WI38 (cell line): ENCODE measurements around the gene WNT5B.

Source experiments
- H3K4me3 ChIP-seq: 2 replicates; pipeline ENCODE4 v1.5.1; 2011; ENCODE audit warnings: low read depth, mild to moderate bottlenecking, control low read depth, low read length
- CTCF ChIP-seq: IDR thresholded peaks from 2 replicates; pipeline ENCODE4 v1.5.1; 2012; ENCODE audit warnings: low read depth, mild to moderate bottlenecking, control low read depth, low read length

The WNT5B gene

GRCh38 chr12:1610072-1610643, 18.9 kb upstream of the WNT5B start:
- no peak overlapping the region for H3K4me3 ChIP-seq
- TF ChIP-seq CTCF, result no peak

DNA sequence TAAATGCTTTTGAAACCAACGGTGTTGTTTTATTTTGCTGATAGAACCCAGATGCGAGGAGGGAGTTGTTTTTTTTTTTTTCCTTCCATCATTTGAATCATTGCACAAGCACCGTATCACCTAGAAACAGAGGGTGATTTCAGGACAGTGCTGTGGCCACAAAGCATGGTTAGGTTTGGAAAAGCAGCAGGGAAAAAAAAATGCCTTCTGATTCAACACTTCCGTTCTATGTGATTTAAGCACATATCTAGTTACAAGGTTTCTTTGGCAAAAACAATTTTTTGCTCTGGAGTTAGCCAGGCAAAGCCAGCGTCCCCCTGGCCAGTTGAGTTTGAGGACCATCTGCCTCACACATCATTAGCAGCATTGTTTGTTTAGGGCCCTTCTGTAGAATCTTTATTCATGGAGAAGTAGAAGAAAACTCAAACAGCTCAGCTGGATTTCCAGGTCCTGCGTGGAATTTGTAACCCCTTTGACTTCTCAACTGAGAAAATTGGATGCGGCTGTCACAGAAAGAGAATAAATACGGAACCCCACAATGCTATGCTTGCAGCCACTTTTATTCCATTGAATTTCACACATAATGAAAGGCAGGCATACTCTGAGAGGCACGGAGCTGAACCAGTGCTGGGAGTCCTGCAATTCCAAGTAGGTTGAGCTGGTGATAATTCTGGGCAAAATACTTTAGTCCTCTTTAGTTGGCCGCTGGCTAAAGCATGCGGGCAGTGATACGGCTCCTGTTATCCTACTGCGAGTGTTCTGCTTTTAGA, 17.0 kb upstream of the WNT5B start:
- no peak for TF ChIP-seq CTCF
- peak overlapping the region; percentile 16 for H3K4me3 ChIP-seq

- H3K4me3 ChIP-seq, result no peak overlapping the region
- no peak for TF ChIP-seq CTCF
Observed at GRCh38 chr12:1613860-1614259, 15.2 kb upstream of the WNT5B start.

DNA sequence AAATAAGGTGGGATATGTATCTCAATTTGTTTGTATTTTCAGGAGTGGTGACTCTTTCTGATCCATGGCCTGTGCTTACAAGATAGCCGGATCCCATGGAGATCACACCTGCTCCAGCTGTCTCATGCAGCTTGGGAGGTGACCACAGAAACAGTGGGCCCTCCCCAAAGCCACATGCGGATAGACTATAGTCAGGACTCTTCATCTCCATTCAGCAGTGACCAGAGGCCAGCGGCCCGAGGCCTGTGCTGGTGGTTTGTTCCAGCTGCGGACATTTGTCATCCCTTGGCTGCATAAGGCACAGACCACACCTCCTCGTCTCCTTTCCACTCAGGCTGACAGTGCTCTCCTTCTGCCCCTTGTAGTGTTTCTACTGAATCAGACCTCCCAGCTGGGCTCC, 14.7 kb upstream of the WNT5B start:
- TF ChIP-seq CTCF, result no peak
- no peak overlapping the region for H3K4me3 ChIP-seq

- no peak for TF ChIP-seq CTCF
- no peak overlapping the region for H3K4me3 ChIP-seq
Observed at GRCh38 chr12:1616233-1617066, 12.6 kb upstream of the WNT5B start.

DNA sequence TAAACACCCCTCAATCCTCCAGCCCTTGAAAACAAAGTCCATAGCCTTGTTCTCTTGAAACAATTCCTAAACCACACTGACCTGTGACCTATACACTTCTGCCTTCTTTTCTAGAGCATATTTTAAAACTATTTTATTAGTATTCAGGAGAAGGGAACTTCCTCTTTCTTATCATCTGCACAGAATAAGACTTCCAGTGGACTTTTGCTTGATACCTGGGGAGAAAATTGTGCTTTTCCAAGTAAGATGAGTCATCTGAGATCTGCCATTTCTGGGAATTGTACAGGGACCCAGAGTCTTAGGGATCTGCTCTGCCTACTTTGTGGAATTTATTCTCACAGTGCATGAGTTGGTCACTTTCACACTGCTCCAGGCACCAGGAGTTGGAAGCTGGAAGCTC, 10.5 kb upstream of the WNT5B start:
- H3K4me3 ChIP-seq, result no peak overlapping the region
- TF ChIP-seq CTCF, result no peak

DNA sequence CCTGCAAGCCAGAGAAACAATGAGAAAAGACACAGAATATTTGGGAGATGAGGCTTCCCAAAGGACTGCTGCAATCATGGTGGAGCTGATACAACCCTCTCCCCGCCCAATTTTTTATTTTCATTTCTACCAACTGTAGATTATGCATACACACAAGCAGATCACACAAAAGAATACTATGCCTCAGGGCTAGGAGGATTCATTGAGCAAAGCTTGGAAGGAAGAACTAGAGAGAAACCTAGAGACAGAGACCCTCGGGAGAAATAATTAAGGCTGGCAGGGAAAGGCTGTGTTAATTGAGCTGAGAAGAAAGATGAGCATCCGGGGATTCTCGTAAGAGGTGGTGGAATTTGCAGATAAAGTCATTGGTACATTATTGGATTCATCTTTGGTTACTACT, 9.9 kb upstream of the WNT5B start:
- TF ChIP-seq CTCF, result no peak
- no peak overlapping the region for H3K4me3 ChIP-seq
